ENCODE results near the gene EHBP1.

GRCh38 chr2:63053889-63054602 is 348.5 kb downstream of the EHBP1 start:
- TF ChIP-seq CTCF (IDR thresholded peaks at IDR 0.05) (no peak), POLR2AphosphoS5 (IDR thresholded peaks at IDR 0.05) (no peak), POLR2A (IDR thresholded peaks at IDR 0.05) (no peak), EP300 (IDR thresholded peaks at IDR 0.05) (no peak)

Data from stomach (tissue), 4 donors.